HepG2 (cell line): Measurements from ENCODE around the gene GAGE12J.

Experiments used
- NR1H2 ChIP-seq: sonication (generic); formaldehyde crosslinking; IDR thresholded peaks from 2 replicates; pipeline ENCODE4 v1.8.1; 2022; ENCODE audit warnings: low read depth, missing genetic modification reagents, borderline replicate concordance
- POLR2A ChIP-seq, 2 experiments: IDR thresholded peaks; 2 replicates each; pipeline ENCODE4 v1.6.1; 2011; ENCODE audit warnings: low read depth in 2 of 2, low read length in 2 of 2, mild to moderate bottlenecking in 1 of 2, moderate library complexity in 1 of 2; ENCODE audit not compliant: insufficient read depth in 1 of 2
- ZNF562 ChIP-seq: sonication (generic); formaldehyde crosslinking; IDR thresholded peaks from 2 replicates; pipeline ENCODE4 v1.8.0; 2022; ENCODE audit warnings: missing genetic modification reagents, borderline replicate concordance

DNA sequence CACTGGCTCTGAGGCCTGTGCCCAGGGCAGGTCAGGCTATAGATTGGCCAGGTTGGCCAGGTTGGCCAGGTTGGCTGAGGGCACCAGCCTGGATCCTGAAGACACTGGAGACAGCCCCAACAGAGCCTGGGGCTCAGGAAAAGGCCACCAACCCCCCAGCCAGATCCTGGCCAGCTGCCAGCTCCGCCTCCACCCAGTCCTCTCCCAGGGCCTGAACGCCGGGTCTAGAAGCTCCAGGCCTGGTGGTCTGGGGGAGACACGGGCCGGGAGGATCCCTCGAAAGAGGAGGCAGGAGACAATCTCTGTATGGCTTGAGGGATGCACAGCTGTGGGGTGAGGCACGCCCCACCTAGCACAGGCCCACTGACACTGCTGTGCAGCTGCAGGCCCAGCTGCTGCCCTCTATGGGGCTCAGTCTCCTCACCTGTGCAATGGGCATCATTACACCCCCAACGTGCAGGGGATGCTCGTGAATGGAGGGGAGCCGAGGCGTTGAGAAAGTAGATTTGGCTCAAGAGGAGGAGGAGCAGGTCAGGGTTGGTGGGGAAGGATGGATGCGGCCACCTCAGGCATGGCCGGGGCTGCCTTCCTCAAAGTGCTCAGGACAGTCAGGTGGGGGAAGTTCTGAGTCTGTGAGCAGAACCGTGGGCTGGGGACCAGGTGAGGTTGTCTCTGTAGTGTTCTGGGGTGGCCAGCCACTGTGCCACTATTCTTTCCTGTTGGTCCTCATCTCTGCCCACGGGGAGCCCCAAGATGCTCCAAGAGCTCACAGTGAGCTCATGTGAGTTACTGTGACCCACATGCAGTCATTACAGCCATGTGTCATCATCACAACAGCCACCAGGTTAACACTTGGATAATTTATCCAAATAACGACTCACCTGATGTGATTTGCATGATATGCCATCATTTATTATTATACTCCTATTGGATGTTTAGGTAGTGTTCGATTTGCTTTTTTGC, 29.2 kb upstream of the GAGE12J start:
- no peak for TF ChIP-seq ZNF562 (CRISPR knock-in tag)
- no peak for TF ChIP-seq NR1H2 (CRISPR knock-in tag)
- TF ChIP-seq POLR2A (IDR thresholded peaks at IDR 0.05; ENCODE audit: insufficient read depth in 1 of 2, low read depth in 2 of 2, low read length in 2 of 2) = no peak
